HG02970 (cell line): Measurements from ENCODE around the gene SECTM1.
"Not testable (repeated sequence)": the region's sequence is repeated elsewhere in the genome, so short reads cannot be mapped to it uniquely, and the experiment has no call there.

Source experiments
- ATAC-seq: cut with Tn5 transposase; IDR thresholded peaks from one replicate; pipeline ENCODE4 v1.9.1; 2021; ENCODE audit warnings: mild to moderate bottlenecking, moderate library complexity, moderate number of reproducible peaks; ENCODE audit not compliant: unreplicated experiment, low FRiP score

Gene SECTM1

DNA sequence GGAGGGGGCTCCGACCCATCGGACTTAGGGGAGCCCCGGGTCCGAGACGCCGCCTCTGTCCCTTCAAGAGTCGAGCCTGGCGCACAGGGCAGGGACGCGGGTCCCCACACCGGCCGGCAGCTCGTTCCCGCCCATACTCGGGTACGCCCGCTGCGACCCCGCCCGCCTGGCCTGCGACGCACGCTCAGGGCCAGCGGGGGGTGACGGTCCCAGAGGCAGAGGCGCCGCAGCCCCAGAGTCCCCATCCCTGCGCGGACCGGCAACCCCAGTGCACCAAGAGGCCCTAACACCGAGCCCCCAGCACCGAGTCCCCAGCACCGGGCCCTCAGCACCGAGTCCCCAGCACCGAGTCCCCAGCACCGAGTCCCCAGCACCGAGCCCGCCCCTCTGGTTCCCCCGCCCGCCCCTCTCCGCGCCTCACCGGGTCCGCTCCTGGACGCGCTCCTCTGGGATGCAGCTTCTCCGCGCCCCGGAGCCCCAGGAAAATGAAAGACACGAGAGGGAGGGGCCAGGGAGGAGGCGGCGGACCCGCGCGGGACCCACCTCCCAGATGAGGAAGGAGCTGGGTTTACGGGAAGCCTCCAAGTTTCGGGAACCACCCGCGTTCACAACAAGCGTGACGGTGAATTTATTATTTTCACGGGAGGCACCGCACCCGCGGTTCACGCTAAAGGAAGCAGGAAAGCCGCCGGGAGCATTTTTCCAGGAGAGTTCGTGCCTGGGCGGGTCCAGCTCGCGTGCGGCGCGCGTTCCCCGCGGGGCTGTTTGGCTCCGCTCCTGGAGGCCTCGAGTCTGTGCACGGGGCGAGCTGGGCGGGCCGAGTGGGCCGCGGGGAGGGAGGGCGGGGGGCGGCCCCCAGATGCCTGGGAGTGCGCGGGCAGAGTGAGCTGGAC, at the start of gene SECTM1:
Gene SECTM1 (minus strand): TSS at position 488 of the 893 bp plus-strand sequence. CDS start 6,526 bp downstream, outside the sequence.
- no peak for ATAC-seq

GRCh38 chr17:82382933-82383255, 49.3 kb upstream of the SECTM1 start:
- ATAC-seq = no peak

DNA sequence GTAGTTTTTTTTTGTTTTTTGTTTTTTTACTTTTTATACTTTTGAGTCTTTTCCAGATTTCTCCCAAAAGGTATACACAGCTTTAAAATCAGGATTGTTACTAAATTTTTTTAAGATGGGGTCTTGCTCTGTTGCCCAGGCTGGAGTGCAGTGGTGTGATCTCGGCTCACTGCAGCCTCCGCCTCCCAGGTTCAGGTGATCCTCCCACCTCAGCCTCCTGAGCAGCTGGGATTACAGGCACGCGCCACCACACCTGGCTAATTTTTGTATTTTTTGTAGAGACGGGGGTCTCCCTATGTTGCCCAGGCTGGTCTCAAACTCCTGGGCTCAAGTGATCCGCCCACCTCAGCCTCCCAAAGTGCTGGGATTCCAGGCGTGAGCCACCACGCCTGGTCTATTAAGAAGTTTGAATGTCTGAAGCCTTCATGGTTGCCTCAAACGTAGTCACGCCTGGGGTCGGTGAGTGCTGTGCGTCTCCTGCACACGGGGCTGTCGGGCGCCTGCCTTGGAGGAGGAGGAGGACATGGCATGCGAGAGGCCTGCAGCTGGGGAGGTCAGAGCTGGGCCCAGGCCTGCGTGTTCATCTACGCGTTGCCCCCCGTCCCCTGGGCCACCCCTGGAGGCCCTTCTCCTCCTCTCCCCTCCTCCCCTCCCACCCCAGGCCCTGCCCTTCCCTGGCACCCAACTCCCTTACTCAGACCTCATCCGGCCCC, 48.8 kb upstream of the SECTM1 start:
- not testable (repeated sequence) for ATAC-seq

GRCh38 chr17:82381703-82382009, 48.1 kb upstream of the SECTM1 start:
- ATAC-seq = not testable (repeated sequence)

DNA sequence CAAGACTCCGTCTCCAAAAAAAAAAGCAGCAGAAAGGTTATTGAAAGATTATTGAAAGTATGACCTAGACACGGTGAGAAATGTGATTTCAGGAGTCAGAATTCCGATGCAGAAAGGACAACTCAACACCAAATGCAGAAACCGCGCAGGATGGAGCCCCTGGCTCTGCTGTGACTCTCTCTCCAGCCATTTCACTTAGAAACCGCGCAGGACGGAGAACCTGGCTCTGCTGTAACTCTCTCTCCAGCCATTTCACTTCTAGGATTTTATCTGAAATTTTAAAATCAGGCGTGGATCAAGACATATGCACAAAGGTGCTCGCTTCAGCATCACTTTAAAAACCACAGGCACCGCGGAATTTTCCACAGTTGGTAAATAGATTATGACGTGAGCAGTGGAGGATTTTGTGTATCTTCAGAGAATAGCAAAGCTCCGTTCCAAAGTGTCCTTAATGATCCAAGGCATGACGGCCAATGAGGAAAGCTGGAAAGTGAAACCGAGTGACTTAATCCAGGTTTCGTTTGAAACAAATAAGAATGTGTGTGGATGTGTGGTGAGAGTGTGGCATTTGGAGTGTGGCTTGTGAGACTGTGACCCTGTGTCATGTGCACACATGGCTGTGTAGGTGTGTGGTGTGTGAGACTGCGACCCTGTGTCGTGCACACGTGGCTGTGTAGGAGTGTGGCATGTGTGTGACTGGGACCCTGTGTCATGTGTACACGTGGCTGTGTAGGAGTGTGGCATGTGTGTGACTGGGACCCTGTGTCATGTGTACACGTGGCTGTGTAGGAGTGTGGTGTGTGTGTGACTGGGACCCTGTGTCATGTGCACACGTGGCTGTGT, 47.5 kb upstream of the SECTM1 start:
- ATAC-seq = no peak

GRCh38 chr17:82378741-82379021, 45.1 kb upstream of the SECTM1 start:
- ATAC-seq = no peak

GRCh38 chr17:82377924-82378740, 44.6 kb upstream of the SECTM1 start:
- ATAC-seq = no peak

DNA sequence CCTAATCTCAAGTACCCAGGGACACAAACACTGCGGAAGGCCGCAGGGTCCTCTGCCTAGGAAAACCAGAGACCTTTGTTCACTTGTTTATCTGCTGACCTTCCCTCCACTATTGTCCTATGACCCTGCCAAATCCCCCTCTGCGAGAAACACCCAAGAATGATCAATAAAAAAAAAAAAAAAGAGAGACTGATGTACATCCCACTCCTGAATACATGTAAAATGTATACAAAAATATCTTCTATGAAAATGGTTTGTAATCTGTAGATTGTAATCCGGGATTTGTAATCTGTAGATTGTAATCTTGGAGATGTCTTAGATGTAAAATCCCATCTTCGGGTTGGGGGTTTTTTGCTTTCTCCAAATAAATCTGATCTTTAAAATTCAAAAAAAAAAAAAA, 43.7 kb upstream of the SECTM1 start:
- ATAC-seq = not testable (repeated sequence)

- ATAC-seq = no peak
These were observed 42.6 kb upstream of the SECTM1 start for GRCh38 chr17:82376042-82376730.

GRCh38 chr17:82375359-82376041, 41.9 kb upstream of the SECTM1 start:
- ATAC-seq = no peak

- ATAC-seq = no peak
These were observed 41.2 kb upstream of the SECTM1 start for GRCh38 chr17:82374626-82375331.

- no peak for ATAC-seq
These were observed 40.4 kb upstream of the SECTM1 start for GRCh38 chr17:82373731-82374625.

DNA sequence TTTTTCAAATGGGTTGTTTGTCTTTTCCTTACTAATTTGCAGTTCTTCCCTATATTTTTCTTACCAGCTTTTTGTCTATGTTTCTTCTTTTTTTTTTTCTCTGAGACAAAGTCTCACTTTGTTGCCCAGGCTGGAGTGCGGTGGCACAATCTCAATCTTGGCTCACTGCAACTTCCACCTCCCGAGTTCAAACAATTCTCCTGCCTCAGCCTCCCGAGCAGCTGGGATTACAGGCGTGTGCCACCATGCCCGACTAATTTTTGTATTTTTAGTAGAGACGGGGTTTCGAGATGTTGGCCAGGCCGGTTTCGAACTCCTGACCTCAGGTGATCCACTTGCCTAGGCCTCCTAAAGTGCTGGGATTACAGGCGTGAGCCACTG, 39.5 kb upstream of the SECTM1 start:
- ATAC-seq = not testable (repeated sequence)

DNA sequence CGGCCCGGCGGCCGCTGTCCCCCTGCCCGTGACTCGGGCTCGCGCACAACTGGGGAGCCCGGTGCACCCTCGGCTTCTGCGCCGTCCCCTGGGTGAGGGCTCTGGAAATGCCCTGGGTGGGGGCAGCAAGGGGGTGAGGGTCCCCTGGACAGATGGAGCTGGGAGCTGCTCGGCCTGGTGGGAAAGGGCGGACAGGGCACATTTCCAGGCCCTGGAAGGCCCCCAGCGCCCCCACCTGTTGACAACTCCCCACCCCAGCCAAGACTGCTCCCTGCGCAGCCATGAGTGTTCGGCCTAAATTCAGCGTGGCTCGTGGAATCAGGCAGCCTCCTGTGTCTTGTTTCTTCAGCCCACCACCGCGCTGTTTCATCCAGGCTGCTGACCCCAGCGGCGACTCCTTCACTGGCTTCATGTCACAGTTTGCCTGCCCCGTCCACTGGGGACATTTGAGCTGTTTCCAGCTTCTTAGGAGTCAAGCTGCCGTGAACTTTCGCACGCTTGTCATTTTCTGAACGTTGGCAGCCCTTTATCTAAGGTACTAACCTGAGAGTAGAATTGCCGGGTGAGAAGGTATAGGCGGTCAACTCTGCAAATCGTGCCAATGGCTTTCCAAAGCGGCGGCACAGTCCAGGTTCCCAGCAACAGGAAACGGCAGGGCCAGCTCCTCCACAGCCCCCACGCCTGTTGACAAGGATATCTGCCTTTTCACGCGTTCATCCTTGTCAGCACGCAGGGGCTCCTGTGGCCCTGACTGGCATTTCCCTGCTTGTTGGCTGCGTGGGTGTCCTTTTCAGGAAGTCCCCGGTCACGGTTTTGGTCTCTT, 38.9 kb upstream of the SECTM1 start:
- ATAC-seq = no peak

DNA sequence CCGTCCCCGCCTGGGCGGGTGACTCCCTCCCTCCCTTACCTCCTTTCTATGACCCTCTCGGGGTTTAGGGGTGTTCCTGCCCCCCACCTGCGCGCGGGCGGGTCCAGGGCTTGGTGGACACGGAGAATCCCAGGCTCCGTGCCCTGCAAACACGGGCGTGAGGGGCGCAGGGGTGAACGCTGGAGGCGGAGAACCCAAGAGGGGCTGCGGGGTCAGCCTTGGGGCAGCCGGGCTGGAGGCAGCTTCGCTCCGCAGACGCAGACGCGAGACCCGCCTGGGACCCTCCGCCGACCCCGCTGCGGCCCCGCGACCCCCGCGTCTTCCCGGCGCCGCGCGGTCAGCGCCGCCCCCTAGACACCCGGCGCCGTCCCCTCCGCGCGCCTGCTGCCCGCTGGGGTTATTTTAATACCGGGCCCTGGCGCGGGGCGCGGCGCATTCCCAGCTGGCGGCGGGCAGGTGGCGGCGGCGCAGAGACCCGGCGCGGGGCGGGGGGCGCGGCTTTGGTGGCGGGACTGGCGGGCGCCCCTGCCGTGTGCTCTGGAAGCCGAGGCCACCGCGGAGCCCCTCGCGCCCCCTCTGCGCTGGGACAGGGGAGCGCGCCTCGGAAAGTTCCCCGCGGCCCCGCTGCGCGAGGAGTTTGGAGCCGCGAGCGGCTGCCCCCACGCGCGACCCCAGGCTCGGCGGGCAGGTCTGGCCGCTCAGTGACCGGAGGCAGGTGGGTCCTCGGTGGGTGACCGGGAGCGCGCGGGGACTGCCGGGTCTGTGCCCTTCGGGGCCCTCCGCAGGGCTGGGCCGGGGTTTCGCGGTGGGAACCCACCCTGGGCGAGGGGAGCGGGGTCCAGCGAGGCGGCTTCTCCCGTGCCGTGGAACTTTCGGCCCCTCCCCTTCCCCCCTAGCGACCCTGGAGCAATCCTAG, 38.0 kb upstream of the SECTM1 start, which contains the start of gene UTS2R:
Gene UTS2R (plus strand): TSS at position 433 of the 916 bp plus-strand sequence. CDS start 2,560 bp downstream, outside the sequence.
- no peak for ATAC-seq
